Osteoblast (primary cell): ENCODE data around the gene PPWD1. TPM values are rescaled to one million over a fixed set of nuclear protein-coding genes. Genes with fewer than 3 reads are reported as not detected.
"Not testable (repeated sequence)": the region's sequence is repeated elsewhere in the genome, so short reads cannot be mapped to it uniquely, and the experiment has no call there.

ENCODE experiments used
- DNase-seq: peaks from one replicate; pipeline ENCODE4 v3.0.0; 2011; ENCODE audit warnings: low spot score, mixed read lengths; ENCODE audit not compliant: insufficient read length; ENCODE audit errors: missing footprints
- H2AFZ ChIP-seq: 2 replicates; pipeline ENCODE4 v1.6.0; 2011; ENCODE audit warnings: mild to moderate bottlenecking, low read length
- H3K27ac ChIP-seq: 2 replicates; pipeline ENCODE4 v1.5.1; 2011; ENCODE audit warnings: mild to moderate bottlenecking, low read depth, low read length, moderate library complexity
- H3K27me3 ChIP-seq: 2 replicates; pipeline ENCODE4 v1.6.0; 2012; ENCODE audit warnings: mild to moderate bottlenecking, control low read depth, inconsistent platforms, low read length, moderate library complexity; ENCODE audit not compliant: insufficient read depth
- H3K36me3 ChIP-seq: 2 replicates; pipeline ENCODE4 v1.5.1; 2011; ENCODE audit warnings: mild to moderate bottlenecking, low read length, control low read depth, moderate library complexity; ENCODE audit not compliant: insufficient read depth
- H3K4me1 ChIP-seq: 2 replicates; pipeline ENCODE4 v1.5.1; 2011; ENCODE audit warnings: mild to moderate bottlenecking, low read length, control low read depth, moderate library complexity; ENCODE audit not compliant: insufficient read depth
- H3K4me2 ChIP-seq: 2 replicates; pipeline ENCODE4 v1.6.0; 2011; ENCODE audit warnings: mild to moderate bottlenecking, low read length; ENCODE audit not compliant: insufficient read depth
- H3K4me3 ChIP-seq: fragments of 200-600 bp; sonication (generic); 3 replicates; pipeline ENCODE4 v1.5.1; 2012; ENCODE audit warnings: mild to moderate bottlenecking, low read length, inconsistent platforms; ENCODE audit not compliant: insufficient read depth
- H3K79me2 ChIP-seq: 2 replicates; pipeline ENCODE4 v1.6.0; 2012; ENCODE audit warnings: mild to moderate bottlenecking, low read length, control low read depth, inconsistent platforms; ENCODE audit not compliant: insufficient read depth
- H3K9me3 ChIP-seq: 2 replicates; pipeline ENCODE4 v1.5.1; 2011; ENCODE audit warnings: low read depth, low read length, control low read depth
- H4K20me1 ChIP-seq: 2 replicates; pipeline ENCODE4 v1.6.0; 2012; ENCODE audit warnings: mild to moderate bottlenecking, low read length, control low read depth; ENCODE audit not compliant: insufficient read depth
- CTCF ChIP-seq: IDR thresholded peaks from 2 replicates; pipeline ENCODE4 v1.5.1; 2011; ENCODE audit warnings: mild to moderate bottlenecking, low read depth, low read length, moderate library complexity; ENCODE audit errors: extremely low read depth
- total RNA-seq: library from RNA; depleted of rRNA; stranded (reverse); fragments of >200 nt; gene quantifications from 2 replicates; pipeline ENCODE4 v1.2.3, GENCODE V29; 2012

PPWD1 gene
- total RNA-seq, 1 donor, result 35.8 TPM

DNA sequence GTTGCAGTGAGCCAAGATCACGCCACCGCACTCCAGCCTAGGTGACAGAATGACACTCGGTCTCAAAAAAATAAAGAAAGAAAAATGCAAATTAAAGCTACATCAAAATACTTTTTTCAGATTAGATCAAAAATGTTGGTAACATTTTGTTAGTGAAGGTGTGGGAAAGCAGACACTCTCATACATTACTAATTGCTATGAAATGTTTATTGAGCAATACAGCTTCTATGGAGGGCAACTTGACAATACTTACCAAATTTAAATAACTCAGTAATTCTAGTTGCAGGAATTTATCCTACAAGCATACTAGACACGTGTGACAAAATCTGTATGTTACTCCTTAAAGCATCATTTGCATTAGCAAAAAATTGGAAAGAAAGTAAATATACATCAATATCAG lies 56.9 kb downstream of the PPWD1 start:
- H3K4me1 ChIP-seq, result peaks cover 19% of the 10 kb centered on the region
- peaks cover 11% of the 10 kb centered on the region for H3K36me3 ChIP-seq
- no peaks in the 10 kb centered on the region for H3K27me3 ChIP-seq
- no peak overlapping the region for H3K27ac ChIP-seq
- no peaks in the 10 kb centered on the region for H3K9me3 ChIP-seq
- peaks cover 84% of the 10 kb centered on the region for H3K79me2 ChIP-seq
- H3K4me2 ChIP-seq, result no peak overlapping the region
- DNase-seq, result no peak
- no peak overlapping the region for H3K4me3 ChIP-seq
- H4K20me1 ChIP-seq, result peaks cover 16% of the 10 kb centered on the region
- no peak for TF ChIP-seq CTCF
- no peak overlapping the region for H2AFZ ChIP-seq

GRCh38 chr5:65621961-65622360 lies 58.9 kb downstream of the PPWD1 start:
- not testable (repeated sequence) for H3K36me3 ChIP-seq, H3K27me3 ChIP-seq, DNase-seq, H3K9me3 ChIP-seq, H2AFZ ChIP-seq, H3K4me3 ChIP-seq, H3K27ac ChIP-seq
- peaks cover 88% of the 10 kb centered on the region for H3K79me2 ChIP-seq
- H3K4me1 ChIP-seq, result peaks cover 28% of the 10 kb centered on the region
- H4K20me1 ChIP-seq, result peaks cover 15% of the 10 kb centered on the region
- peak overlapping the region; percentile 97 for H3K4me2 ChIP-seq

DNA sequence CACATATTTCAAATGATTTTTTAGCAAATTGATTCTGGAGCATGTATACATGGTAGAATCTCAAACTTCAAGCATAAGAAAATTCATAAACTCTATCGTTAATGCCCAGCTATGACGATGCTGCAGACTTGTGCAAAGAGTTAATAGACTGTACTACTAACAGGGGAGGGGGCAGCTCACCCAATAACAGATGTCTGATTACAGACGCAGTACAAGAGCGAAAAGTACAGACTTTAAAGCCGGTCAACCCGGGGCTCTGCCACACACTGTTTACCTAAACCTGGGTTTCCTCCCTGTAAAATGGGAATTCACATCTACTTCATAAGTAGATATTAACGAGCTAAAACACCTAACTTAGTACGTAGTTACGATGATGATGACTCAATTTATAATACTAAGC lies 60.4 kb downstream of the PPWD1 start:
- TF ChIP-seq CTCF, result no peak
- H3K9me3 ChIP-seq, result no peaks in the 10 kb centered on the region
- peaks cover 15% of the 10 kb centered on the region for H4K20me1 ChIP-seq
- peak overlapping the region; percentile 98 for H3K4me3 ChIP-seq
- peaks cover 28% of the 10 kb centered on the region for H3K4me1 ChIP-seq
- peak overlapping the region; percentile 93 for H3K27ac ChIP-seq
- peak overlapping the region; percentile 97 for H3K4me2 ChIP-seq
- DNase-seq, result no peak
- no peaks in the 10 kb centered on the region for H3K27me3 ChIP-seq
- H3K79me2 ChIP-seq, result peaks cover 90% of the 10 kb centered on the region
- H3K36me3 ChIP-seq, result no peaks in the 10 kb centered on the region
- H2AFZ ChIP-seq, result peak overlapping the region; percentile 89

DNA sequence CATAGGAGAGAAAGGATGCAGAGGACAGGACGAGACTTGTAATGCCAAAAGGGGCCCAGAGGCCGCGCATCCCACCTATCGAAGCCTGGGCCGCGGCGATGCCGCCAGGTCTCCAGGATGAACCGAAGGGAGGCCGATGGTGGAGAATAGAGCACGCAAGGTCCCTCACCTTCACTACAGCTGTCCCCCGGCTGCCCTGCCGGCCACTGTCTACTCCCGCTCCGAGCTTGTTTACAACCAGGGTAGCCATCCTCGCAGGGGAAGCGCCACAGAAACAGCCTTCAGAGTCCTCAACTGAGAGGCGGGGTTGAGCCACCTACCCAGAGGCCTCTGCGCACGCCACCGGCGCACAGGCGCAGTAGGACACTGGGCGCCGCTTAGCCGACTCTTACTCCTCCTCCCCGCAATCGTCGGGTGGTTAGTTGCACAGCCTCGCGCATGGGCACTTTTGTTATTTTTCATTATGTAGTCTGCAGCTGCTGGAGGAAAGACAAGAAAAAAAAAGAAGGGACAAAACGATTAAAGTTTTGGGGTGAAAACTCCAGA lies 61.0 kb downstream of the PPWD1 start, which contains the start of gene TRIM23:
TRIM23 (minus strand) TSS at position 309 of the 546 bp plus-strand sequence; CDS start at position 250, 59 bp downstream.
- H3K4me1 ChIP-seq, result peaks cover 28% of the 10 kb centered on the region
- peak within 1 kb of the TSS; percentile 97 for H3K4me2 ChIP-seq
- H4K20me1 ChIP-seq, result peaks cover 12% of the 10 kb centered on the region
- no peaks in the 10 kb centered on the region for H3K36me3 ChIP-seq
- peak; percentile 94 for DNase-seq
- peaks cover 88% of the 10 kb centered on the region for H3K79me2 ChIP-seq
- H3K4me3 ChIP-seq, result peak within 1 kb of the TSS; percentile 98
- H3K27ac ChIP-seq, result peak within 1 kb of the TSS; percentile 93
- no peak for TF ChIP-seq CTCF
- H3K9me3 ChIP-seq, result no peaks in the 10 kb centered on the region
- peak within 1 kb of the TSS; percentile 89 for H2AFZ ChIP-seq
- no peaks in the 10 kb centered on the region for H3K27me3 ChIP-seq
